ENCODE measurements around the gene VDR.
"Not testable (repeated sequence)": the region's sequence is repeated elsewhere in the genome, so short reads cannot be mapped to it uniquely, and the experiment has no call there.

Gene VDR

GRCh38 chr12:47809518-47809917, 95.3 kb downstream of the VDR start:
- not testable (repeated sequence) for DNase-seq

GRCh38 chr12:47808574-47809365, 96.0 kb downstream of the VDR start:
- no peak for DNase-seq

- no peak for DNase-seq
Observed at GRCh38 chr12:47808050-47808449, 96.7 kb downstream of the VDR start.

- no peak for DNase-seq
Observed at GRCh38 chr12:47807338-47807737, 97.5 kb downstream of the VDR start.

GRCh38 chr12:47805417-47805816, 99.4 kb downstream of the VDR start:
- no peak for DNase-seq

GRCh38 chr12:47804171-47804570, 100.6 kb downstream of the VDR start:
- no peak for DNase-seq

- DNase-seq: no peak
Observed at GRCh38 chr12:47803191-47803875, 101.5 kb downstream of the VDR start.

- no peak for DNase-seq
Observed at GRCh38 chr12:47802312-47802711, 102.5 kb downstream of the VDR start.

GRCh38 chr12:47801904-47802246, 102.9 kb downstream of the VDR start:
- no peak for DNase-seq

GRCh38 chr12:47801170-47801903, 103.5 kb downstream of the VDR start:
- DNase-seq: no peak

- no peak for DNase-seq
Observed at GRCh38 chr12:47800582-47800981, 104.2 kb downstream of the VDR start.

GRCh38 chr12:47799357-47799955, 105.3 kb downstream of the VDR start:
- no peak for DNase-seq

- no peak for DNase-seq
Observed at GRCh38 chr12:47798382-47798948, 106.3 kb downstream of the VDR start.

GRCh38 chr12:47797441-47797840, 107.4 kb downstream of the VDR start:
- DNase-seq: no peak

GRCh38 chr12:47795814-47796411, 108.9 kb downstream of the VDR start:
- no peak for DNase-seq

- DNase-seq: no peak
Observed at GRCh38 chr12:47795121-47795813, 109.5 kb downstream of the VDR start.

GRCh38 chr12:47794679-47795078, 110.1 kb downstream of the VDR start:
- DNase-seq: no peak

- no peak for DNase-seq
Observed at GRCh38 chr12:47793015-47793681, 111.6 kb downstream of the VDR start.

GRCh38 chr12:47791874-47792273, 112.9 kb downstream of the VDR start:
- DNase-seq: no peak

All from cerebellar nuclear complex (tissue), 1 donor.